Central memory CD4-positive, alpha-beta T cell (primary cell): ENCODE measurements around the gene ARPC4.

ENCODE experiments used
- DNase-seq: peaks from one replicate; pipeline ENCODE4 v3.0.0; 2022
- total RNA-seq, 3 experiments: gene quantifications; one replicate each; lab custom pipeline; 2026; lab: John Stamatoyannopoulos, UW

Gene ARPC4
- total RNA-seq: 43.8 to 109 (median 67.8) reads per million in 3 experiments

DNA sequence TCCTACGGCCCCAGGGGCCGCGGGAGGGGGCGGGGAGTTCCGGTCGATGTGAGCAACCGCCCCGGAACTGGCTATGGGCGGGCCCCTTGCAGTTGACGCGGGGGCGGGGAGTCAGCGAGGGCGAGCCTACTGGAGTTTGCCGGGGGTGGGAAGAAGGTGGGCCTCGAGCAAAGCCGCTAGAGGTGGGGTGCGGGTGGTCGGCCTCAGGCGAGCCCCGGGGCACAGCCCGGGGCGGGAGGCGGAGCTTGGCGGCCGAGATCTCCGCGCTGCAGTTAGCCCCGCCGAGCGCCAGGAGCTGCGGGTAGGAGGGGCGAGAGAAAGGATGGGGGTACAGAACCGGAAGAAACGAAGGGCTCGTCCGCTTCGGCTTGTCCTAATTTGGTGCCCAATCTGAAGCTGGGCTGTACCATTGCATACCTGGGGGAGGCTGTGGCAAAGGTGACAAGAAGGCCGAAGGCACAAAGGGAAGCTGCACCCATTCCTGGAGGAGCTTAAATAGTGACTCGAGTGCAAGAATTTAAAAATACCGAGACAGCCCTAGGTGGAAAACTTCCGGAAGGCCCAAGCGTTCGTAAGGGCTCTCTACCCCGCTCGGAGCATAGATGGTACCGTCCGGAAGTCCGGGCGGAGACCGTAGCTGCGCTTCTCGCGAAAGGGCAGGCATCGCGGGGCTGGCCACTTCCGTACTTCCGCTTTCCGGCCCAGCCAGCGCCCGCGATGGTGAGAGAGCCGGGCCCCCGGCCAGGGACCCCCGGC lies at the start of gene ARPC4, which contains the start of gene TADA3:
ARPC4 (plus strand) TSS at position 678 of the 756 bp plus-strand sequence; CDS start at position 718, 40 bp downstream.
TADA3 (minus strand) TSS at position 69 of the 756 bp plus-strand sequence. CDS start 1,007 bp downstream, outside the sequence.
- peak; percentile 94 for DNase-seq

DNA sequence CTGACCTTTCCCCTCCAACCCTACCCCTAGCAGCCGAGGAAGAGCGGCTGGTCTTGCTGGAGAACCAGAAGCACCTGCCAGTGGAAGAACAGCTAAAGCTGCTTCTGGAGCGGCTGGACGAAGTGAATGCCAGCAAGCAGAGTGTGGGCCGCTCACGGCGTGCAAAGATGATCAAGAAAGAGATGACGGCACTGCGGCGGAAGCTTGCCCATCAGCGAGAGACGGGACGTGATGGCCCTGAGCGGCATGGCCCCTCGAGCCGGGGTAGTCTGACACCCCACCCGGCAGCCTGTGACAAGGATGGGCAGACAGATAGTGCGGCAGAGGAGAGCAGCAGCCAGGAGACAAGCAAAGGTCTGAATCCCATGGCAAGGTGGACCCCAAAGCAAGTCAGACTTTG lies 49.3 kb upstream of the ARPC4 start:
- DNase-seq: no peak

DNA sequence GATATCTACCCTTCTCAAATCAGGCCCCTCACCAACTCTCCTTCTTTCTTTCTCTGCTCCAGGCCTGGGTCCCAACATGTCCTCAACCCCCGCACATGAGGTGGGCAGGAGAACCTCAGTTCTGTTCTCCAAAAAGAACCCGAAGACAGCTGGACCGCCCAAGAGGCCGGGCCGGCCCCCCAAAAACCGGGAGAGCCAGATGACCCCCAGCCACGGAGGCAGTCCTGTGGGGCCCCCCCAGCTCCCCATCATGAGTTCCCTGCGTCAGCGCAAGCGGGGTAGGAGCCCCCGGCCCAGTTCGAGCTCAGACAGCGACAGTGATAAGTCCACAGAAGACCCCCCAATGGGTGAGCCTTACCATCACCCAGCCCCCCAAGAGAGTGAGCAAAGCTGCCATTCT lies 48.7 kb upstream of the ARPC4 start:
- no peak for DNase-seq

DNA sequence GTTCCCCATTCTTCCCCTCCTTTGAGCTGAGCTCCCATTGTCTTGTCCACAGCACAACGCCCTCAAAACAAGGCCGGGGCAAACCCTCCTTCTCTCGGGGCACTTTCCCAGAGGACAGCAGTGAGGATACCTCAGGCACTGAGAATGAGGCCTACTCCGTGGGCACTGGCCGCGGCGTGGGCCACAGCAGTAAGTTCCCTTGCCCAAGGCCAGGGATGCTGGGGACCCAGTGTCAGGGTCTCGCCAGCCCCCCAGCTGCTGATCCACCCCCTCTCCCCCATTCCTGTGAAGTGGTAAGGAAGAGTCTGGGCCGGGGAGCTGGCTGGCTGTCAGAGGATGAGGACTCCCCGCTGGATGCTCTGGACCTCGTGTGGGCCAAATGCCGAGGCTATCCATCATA lies 47.4 kb upstream of the ARPC4 start:
- DNase-seq: no peak

DNA sequence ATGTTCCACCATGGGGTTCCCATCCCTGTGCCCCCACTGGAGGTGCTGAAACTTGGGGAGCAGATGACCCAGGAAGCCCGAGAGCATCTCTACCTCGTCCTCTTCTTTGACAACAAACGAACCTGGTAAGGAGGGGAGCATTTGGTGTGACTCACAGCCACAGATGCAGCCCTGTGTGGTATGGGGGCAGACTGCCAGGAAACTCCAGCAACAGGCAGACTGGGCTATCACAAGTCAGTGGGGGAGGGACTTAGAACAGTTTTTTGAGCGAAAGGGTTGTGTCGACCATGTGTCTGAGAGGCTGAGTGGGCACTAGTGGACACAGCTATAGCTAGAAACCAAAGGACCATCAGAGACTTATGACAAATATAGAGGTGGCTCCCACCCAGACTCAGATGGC lies 46.6 kb upstream of the ARPC4 start:
- no peak for DNase-seq

DNA sequence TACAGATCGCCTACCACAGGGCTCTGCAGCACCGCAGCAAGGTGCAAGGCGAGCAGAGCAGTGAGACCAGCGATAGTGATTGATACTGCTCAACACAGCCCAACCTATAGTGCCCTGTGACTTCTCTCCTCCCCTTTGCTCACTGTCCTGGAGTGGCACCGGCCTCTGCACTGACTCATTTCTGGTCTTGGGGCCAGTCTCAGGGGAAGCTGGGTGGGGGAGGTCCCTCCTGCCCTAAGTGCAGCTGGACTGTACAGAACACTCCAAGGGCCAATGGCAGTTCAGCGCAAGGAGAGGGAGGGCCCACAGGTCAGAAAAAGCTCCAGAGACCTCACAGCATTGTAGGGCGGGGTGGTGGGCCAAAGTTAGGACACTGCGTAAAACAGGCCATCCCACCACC lies 45.6 kb upstream of the ARPC4 start:
- no peak for DNase-seq

DNA sequence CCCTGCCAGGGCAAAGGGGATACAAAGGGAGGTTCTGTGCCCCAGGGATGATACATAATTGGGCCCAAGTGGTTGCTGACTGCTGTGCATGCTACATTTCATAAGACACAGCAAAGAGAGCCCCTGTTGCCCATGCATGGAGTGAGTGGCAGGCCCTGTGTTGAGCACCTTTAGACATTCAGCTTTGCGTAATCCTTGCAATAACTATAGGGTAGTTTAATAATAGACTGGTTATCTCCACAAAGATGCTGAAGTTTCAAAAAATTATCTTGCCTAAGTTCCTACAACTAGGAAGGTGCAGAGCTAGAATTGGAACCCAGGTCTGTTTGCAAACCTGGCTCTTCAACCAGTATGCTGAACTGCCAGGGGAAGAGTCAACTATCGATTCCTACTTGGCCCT lies 44.9 kb upstream of the ARPC4 start:
- no peak for DNase-seq

DNA sequence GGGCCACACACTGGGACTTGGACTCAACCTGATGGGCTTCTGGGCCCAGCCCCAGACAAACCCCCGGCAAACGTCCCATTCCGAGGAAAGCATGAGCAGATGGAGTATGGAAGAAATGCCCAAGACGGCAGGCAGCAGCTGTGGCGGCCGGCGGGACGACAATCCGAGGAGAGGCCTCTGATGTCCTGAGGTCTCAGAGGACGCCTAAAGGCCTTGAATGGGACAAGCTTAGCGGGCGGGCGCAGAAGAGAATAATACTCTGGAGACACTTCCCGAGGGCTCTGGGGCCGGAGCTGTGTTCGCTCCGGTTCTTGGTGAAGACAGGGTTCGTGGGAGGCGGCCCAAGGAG lies 43.6 kb upstream of the ARPC4 start:
- DNase-seq: peak; percentile 10

DNA sequence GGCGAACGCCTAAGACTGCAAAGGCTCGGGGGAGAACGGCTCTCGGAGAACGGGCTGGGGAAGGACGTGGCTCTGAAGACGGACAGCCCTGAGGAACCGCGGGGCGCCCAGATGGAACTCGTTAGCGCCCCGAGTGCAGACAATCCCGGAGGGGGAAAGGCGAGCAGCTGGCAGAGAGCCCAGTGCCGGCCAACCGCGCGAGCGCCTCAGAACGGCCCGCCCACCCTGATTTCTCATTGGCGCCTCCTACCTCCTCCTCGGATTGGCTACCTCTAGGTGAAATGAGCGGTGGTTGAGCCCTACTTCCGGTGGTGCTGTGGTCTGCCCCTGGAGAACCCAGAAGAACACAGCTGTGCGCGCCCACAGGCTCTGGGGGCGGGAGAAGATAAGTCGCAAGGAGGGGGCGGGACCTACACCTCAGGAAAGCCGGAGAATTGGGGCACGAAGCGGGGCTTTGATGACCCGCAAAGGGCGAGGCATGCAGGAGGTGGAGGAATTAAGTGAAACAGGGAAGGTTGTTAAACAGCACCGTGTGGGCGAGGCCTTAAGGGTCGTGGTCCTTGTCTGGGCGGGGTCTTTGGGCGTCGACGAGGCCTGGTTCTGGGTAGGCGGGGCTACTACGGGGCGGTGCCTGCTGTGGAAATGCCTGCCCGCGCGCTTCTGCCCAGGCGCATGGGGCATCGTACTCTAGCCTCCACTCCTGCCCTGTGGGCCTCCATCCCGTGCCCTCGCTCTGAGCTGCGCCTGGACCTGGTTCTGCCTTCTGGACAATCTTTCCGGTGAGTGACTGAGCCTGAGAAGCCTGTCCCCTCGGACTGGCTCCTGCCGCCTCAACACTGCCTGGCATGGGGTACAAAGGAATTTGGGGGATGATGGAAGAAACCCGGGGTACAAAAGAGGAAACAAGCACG lies 43.0 kb upstream of the ARPC4 start, which contains the start of gene OGG1:
OGG1 (plus strand) TSS at position 308 of the 911 bp plus-strand sequence; CDS start at position 643, 335 bp downstream.
- DNase-seq: peak; percentile 96

DNA sequence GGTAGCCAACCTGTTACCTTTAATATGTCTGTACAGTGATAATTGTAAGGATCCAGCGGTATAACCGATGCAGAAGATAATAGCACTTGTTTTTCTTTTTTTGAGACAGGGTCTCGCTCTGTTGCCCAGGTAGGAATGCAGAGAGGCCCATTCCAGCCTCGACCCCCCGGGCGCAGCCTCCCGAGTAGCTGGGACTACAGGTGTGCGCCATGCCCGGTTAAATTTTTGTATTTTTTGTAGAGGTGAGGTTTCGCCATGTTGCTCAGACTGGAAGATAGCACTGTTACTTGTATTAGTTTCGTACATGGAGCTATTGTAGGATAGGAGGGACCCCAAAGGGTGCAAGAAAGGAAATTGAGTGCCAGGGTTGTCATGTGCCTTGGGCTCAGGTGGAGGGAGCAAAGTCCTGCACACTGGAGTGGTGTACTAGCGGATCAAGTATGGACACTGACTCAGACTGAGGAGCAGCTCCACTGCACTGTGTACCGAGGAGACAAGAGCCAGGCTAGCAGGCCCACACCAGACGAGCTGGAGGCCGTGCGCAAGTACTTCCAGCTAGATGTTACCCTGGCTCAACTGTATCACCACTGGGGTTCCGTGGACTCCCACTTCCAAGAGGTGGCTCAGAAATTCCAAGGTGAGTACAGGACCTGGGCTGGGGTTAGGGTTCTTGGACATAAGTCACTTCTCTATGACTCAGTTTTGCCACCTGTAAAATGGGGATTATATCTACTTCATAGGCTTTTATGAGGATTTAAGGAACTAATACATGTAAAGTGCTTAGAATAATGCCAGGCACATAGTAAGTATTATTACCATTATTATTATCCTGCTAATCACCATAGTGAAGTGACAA lies 42.1 kb upstream of the ARPC4 start:
- DNase-seq: no peak

DNA sequence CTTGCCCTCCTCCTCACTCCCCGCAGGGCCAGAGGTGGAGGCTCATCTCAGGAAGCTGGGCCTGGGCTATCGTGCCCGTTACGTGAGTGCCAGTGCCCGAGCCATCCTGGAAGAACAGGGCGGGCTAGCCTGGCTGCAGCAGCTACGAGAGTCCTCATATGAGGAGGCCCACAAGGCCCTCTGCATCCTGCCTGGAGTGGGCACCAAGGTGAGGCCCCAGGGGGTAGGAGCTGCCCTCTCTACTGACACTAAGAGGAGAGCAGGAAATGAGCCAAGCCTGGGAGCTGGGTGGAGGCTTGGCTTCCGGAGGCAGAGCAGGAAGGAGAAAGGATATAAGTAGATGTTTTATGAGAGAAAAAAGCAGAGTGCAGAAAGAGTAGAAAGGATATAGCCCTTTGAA lies 38.2 kb upstream of the ARPC4 start:
- no peak for DNase-seq

DNA sequence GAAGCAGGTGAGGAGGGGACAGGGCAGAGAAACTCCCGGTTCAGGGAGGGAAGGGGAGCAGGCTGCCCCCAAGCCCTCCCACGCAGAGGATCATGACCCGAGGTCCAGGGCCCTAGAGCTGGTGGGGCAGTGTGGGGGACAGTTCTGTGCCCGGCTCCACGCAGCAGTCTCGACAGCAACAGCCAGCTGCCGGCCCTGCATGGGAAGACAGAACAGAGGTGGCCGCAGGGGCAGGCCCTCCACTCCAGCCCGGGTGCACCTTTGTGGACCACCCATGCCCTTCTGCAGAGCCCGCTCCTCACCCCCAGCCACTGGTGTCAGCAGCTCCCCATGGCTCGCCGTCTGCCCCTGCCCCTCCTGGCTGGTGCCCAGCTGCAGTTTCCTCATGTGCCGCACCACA lies 35.5 kb upstream of the ARPC4 start:
- DNase-seq: no peak

DNA sequence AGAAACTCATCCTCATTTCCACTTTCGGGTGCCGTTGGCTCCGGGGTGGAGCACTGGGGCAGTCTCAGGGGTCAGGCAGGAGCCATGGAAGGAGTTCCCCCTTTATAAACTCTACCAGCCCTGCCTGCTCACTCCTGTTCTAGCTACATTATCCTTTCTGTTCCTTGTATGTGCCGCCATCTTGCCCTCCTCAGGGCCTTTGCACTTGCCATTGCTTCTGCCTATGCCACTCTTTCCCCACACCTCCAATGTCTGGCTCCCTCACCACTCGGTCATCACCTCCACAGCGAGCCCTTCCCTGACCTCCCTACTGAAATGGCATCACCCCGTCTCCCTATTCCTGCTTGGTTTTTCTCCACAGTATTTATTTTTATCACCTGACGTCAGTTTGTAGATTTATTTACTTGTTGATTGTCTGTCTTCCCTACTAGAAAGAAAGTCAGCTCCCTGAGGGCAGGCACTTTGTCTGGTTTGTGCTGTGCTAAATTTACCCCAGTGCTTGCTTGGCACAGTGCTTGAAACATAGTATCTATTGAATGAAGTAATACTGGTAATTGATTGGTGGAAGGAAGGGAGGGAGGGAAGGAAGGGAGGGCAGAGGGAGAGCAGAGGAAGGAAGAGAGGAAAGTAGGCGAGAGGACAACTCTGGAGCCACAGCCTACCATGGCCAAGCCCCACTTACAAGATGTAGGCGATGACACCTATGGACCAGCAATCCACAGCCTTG lies 31.9 kb upstream of the ARPC4 start:
- DNase-seq: no peak

DNA sequence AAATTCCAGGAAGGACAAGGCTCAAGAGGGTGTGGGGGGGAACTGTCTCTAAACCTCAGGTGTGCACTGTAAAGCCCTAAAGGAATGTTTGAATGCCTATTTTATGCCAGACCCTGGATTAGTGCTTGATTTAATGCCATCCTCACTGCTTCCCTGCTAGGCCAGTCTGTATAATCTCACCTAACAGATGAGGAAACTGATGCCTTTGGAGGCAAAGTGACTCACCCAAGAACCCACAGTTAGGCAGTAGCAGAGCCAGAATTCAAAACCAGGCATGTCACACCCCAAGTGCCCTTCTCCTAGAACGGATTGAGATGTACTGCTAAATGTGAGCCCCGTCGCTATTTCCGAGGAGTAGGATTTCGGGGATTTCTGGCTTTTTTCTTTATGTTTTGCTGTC lies 31.0 kb upstream of the ARPC4 start:
- no peak for DNase-seq

DNA sequence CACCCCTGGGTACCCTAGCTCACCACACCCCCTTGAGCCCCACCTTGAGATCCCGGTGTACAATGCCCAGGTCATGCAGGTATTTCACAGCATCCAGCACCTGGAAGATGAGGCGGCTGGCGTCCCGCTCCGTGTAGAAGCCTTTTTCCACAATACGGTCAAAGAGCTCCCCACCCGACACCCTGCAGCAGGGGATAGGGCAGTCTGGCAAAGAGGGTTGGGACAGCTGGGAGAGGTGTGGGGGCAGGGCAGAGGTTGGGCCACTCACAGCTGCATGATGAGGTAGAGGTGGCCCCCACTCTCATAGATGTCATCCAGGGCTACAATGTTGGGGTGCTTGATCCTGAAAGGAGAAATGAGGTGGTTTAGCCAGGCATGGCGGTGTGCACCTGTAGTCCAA lies 30.0 kb upstream of the ARPC4 start:
- no peak for DNase-seq

DNA sequence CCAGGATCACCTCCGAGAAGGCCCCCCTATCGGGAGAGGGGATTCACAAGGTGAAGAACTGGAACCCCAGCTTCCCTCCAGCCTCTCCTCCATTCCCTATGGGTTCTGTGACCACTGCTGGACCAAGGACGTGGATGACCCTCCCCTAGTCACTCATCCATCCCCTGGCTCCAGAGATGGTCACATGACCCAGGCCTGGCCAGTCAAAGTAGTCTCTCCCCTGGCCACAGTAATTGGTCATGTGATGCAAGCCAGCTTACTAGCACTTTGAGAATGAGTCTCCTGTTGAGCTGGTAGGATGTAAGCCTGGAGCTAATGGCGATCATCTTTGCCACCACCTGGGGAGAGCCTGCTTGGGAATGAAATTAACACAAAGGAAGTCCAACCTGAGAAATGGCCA lies 27.0 kb upstream of the ARPC4 start:
- no peak for DNase-seq

DNA sequence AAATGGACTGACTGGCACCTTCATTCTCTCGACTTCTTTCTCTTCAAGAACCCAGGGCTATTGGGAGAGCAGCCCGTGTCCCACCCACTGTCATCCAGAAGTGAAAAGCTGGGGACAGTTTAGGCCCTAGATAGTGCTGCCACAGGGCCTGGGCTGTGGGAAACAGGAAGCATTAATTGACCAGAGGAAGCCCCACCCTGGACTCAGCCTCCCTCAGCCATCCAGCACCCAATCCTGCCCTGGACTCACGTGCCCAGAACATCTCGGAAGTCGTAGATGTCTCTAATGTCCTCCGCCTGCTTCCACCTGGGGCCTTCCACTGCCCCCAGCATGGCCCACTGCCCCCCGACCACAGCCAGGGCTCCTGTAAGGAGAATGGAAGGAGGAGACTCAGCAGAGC lies 25.5 kb upstream of the ARPC4 start:
- no peak for DNase-seq

DNA sequence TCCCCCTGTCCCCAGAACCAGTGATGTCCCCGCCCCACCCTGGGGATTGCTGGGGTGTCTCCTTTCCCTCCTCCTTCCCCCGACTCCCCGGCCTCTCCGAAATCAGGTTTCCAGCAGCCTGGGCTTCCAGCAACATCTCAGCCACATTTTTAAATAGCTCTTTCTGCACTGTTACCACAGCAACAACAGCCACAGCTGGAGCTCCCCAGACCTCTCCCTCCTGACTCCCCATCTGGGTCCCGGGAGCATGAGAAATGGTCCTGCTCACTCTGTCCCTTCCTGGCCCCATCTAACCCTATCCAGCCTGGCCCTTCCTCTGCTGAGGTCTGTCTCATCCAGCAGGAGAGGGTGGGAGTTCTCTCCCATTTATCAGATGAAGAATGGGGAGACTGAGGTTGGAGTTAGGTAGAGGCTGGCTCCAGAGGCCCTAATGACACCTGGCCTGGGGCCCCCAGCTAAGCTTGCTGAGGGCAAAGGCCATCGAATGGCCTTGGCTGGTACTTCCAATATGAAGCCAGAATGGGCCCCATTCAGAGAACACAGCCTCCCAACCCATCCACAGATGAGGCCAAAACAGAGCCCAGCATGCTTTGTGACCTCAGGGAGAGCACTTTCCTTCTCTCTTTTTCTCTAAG lies 24.6 kb upstream of the ARPC4 start:
- no peak for DNase-seq

DNA sequence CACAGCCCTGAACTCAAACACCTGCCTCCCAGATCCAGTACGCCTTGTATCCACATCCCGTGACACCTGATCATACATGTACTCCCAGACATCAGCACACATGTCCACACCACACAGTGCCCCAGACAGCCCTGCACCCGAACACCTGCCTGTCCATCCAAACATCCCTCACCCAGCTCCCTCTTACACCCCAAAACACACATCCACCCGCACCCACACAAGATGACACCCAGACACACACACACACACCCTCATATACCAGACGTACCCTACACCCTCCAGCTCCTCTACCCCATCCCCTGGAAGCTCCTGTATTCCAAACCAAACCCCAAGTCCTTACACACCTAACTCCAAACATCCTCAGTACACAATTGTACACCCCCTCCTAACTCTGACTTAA lies 23.9 kb upstream of the ARPC4 start:
- no peak for DNase-seq

DNA sequence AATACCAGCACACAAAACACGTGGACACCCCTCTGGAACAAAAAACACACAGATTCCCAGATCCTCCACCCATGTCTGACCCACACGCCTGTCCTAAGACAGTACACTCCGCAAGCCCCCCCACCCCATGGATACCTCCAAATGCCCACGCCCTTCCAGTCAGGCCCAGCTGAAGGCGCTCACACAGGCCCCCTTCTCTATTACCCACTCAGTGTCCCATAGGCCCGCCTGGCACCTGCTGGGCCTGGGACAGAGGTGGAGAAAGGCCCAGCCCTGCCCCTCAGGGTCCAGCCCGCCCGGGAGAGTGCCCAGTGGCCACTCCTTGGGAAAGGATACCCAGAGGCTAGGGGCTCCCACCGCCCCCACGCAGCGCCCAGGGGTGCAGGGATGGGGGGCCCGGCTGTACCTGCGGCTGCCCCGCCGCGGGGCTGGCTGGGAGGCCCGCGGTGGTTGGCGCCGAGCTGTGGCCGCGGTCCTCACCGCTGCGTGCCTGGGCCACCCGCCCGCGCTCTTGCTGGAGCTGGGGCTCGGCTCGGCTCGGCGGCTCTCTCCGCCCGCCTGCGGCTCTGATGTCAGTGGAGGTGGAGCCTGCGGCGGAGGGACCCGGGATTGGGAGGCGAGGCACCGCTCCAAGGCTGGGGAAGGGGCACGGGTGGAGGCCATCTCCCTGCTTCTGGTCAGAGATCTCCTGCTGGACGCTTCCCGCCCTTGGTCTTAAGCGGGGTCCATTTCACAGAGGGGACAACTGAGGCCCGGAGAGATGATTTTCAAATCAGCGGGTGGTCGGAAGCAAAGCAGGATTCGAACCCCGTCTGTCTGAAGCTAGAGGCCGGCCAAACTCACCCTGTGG lies 23.2 kb upstream of the ARPC4 start, which contains the start of gene CAMK1:
CAMK1 (minus strand) TSS at position 522 of the 850 bp plus-strand sequence. CDS start 2,198 bp downstream, outside the sequence.
- peak; percentile 49 for DNase-seq
